ENCODE results near the gene ACOT9.

Gene ACOT9

GRCh38 chrX:23765868-23766267, 22.8 kb upstream of the ACOT9 start:
- Histone ChIP-seq H3K9me3 (ENCODE audit: control insufficient read depth, low read length) (no peaks in the 10 kb centered on the region), H3K36me3 (ENCODE audit: control insufficient read depth, insufficient read depth, low read length) (no peaks in the 10 kb centered on the region)

DNA sequence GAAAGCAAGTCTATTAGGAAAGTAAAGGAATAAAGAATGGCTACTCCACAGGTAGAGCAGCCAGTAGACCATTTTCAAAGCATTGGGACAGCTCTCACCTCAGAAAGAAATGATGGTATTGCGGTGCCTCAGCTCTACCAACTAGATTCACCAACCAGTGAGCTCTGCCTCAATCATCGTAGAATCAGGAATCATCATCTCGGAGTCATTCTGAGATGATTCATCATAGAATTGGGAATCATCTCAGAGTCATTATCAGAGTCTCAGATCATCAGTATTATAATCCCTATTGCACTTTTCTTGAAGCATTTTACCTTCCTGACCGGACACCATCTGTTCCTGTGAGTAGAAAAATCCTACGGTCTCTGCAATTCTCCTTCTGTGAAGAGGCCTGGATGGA, 22.4 kb upstream of the ACOT9 start:
- Histone ChIP-seq H3K36me3 (ENCODE audit: control insufficient read depth, insufficient read depth, low read length) (no peaks in the 10 kb centered on the region), H3K4me3 (ENCODE audit: insufficient read depth, low read depth, low read length) (no peak overlapping the region), H3K9me3 (ENCODE audit: control insufficient read depth, low read length) (no peaks in the 10 kb centered on the region), H3K4me1 (ENCODE audit: control insufficient read depth, insufficient read depth, low read length) (no peaks in the 10 kb centered on the region), H3K27ac (ENCODE audit: insufficient read depth, low read depth, low read length, poor library complexity, severe bottlenecking) (no peak overlapping the region), H3K27me3 (ENCODE audit: control insufficient read depth, insufficient read depth, low read length, poor library complexity, severe bottlenecking) (no peaks in the 10 kb centered on the region)
- 96 to 97% methylated on average over 5 of the region's 5 CpGs for WGBS, 2 experiments

More at GRCh38 chrX:23765868-23766267, 22.8 kb upstream of the ACOT9 start:
- Histone ChIP-seq H3K4me3 (ENCODE audit: insufficient read depth, low read depth, low read length) (no peak overlapping the region), H3K27me3 (ENCODE audit: control insufficient read depth, insufficient read depth, low read length, poor library complexity, severe bottlenecking) (no peaks in the 10 kb centered on the region), H3K4me1 (ENCODE audit: control insufficient read depth, insufficient read depth, low read length) (no peaks in the 10 kb centered on the region), H3K27ac (ENCODE audit: insufficient read depth, low read depth, low read length, poor library complexity, severe bottlenecking) (no peak overlapping the region)
- 95 to 97% methylated on average over 16 of the region's 16 CpGs for WGBS, 2 experiments

DNA sequence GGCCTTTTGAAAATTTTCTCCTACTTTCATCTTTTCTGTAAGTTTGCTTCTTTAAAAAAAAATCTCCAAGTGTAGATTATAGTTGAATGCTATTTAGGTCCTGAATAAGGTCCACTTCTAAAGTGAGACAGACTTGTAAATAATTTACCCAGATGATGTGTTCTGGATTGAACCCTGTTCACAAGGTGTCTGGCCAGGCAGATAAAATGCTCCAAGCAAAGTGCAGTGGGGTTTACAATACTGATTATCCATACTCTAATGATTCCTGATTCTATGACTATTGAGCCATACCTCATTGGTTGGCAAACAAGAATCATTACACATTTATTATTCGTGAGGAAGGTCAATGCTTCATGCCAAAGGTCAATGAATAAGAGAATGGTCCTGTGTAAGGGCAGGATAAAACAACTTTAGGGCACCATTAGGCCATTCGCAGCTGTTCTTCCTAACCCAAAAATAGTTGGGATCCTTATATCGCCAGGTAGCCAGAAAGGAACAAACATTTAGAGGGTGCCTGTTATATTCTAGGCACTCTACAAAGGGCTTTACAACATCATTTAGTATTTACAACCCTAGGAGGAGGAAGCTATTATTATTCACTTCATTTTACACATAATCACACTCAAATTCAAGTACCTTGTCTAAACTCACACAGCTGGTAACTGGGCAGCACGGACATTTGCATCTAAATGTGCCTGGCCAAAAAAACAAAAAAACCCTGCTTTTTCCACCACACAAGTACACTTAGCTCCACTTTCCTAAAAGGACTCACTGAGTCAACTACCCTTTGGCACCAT, 21.3 kb upstream of the ACOT9 start:
- WGBS, 2 experiments = 65 to 84% methylated on average over 3 to 4 of the region's 4 CpGs
- H3K27me3 ChIP-seq (ENCODE audit: control insufficient read depth, insufficient read depth, low read length, poor library complexity, severe bottlenecking) = no peaks in the 10 kb centered on the region
- H3K36me3 ChIP-seq (ENCODE audit: control insufficient read depth, insufficient read depth, low read length) = no peaks in the 10 kb centered on the region
- H3K4me3 ChIP-seq (ENCODE audit: insufficient read depth, low read depth, low read length) = no peak overlapping the region
- no peak overlapping the region for H3K27ac ChIP-seq (ENCODE audit: insufficient read depth, low read depth, low read length, poor library complexity, severe bottlenecking)
- H3K4me1 ChIP-seq (ENCODE audit: control insufficient read depth, insufficient read depth, low read length) = no peaks in the 10 kb centered on the region
- H3K9me3 ChIP-seq (ENCODE audit: control insufficient read depth, low read length) = no peaks in the 10 kb centered on the region

DNA sequence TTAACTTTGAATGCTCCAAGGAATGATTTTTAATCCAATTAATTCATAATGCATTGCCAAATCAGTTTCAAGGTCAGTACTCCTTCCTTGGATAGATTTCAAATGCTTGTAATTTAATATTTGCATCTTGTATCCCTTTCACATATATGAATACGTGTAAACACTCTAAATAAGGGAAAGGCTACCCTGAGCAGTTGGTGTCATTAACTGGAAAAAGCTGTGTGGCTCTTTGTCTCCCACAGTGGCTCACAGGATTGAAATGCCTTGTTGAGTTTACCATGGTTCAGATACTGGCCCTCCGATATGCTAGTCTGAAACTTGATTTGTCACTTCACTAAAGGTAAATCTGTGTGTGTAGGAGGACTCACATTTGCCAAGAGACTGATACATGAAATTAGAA, 16.7 kb upstream of the ACOT9 start:
- H3K27me3 ChIP-seq (ENCODE audit: control insufficient read depth, insufficient read depth, low read length, poor library complexity, severe bottlenecking) = no peaks in the 10 kb centered on the region
- H3K4me1 ChIP-seq (ENCODE audit: control insufficient read depth, insufficient read depth, low read length) = no peaks in the 10 kb centered on the region
- H3K4me3 ChIP-seq (ENCODE audit: insufficient read depth, low read depth, low read length) = no peak overlapping the region
- no peaks in the 10 kb centered on the region for H3K36me3 ChIP-seq (ENCODE audit: control insufficient read depth, insufficient read depth, low read length)
- H3K9me3 ChIP-seq (ENCODE audit: control insufficient read depth, low read length) = no peaks in the 10 kb centered on the region
- WGBS, 2 experiments = 83 to 94% methylated on average over 2 of the region's 2 CpGs
- no peak overlapping the region for H3K27ac ChIP-seq (ENCODE audit: insufficient read depth, low read depth, low read length, poor library complexity, severe bottlenecking)

DNA sequence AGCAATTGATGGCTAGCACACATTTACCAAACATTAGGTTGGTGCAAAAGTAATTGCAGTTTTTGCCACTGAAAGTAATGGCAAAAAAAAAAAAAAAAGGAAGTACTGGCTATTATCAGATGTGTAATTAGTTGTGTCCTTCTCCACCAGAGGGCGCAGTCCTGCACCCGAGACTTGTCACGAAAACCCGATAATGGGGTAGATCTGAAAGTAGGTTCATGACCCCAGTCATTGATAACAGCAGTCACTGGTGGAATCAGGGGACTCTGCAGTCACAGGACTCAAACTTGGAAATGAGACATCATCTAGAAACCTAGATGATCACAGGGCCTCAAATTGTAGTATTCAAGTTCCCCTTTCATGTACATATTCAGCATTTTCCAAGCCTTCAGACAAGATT, 13.1 kb upstream of the ACOT9 start:
- H3K4me3 ChIP-seq (ENCODE audit: insufficient read depth, low read depth, low read length) = no peak overlapping the region
- 5 to 9% methylated on average over 4 of the region's 4 CpGs for WGBS, 2 experiments
- H3K36me3 ChIP-seq (ENCODE audit: control insufficient read depth, insufficient read depth, low read length) = no peaks in the 10 kb centered on the region
- no peak overlapping the region for H3K27ac ChIP-seq (ENCODE audit: insufficient read depth, low read depth, low read length, poor library complexity, severe bottlenecking)
- H3K9me3 ChIP-seq (ENCODE audit: control insufficient read depth, low read length) = no peaks in the 10 kb centered on the region
- no peaks in the 10 kb centered on the region for H3K4me1 ChIP-seq (ENCODE audit: control insufficient read depth, insufficient read depth, low read length)
- no peaks in the 10 kb centered on the region for H3K27me3 ChIP-seq (ENCODE audit: control insufficient read depth, insufficient read depth, low read length, poor library complexity, severe bottlenecking)

DNA sequence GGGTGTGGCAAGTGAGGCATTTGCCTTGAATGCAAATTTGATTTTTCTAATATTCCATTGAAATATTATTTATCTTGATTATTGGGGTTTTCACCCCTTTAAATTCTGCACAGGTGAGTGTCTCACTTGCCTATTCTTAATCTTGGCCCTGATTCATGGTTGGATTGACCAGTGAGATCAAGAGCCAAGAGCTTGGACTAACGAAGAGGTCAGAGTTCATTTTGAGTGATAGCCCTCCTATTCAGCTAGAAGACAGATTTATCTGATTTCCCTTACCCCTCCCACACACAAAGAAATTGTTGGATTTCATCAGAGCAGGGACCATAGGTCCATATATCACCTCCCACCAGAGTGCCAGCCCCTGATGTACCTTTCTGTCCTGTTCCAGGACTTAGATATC, 11.6 kb upstream of the ACOT9 start:
- Histone ChIP-seq H3K27ac (ENCODE audit: insufficient read depth, low read depth, low read length, poor library complexity, severe bottlenecking) (no peak overlapping the region), H3K4me3 (ENCODE audit: insufficient read depth, low read depth, low read length) (no peak overlapping the region), H3K27me3 (ENCODE audit: control insufficient read depth, insufficient read depth, low read length, poor library complexity, severe bottlenecking) (no peaks in the 10 kb centered on the region), H3K4me1 (ENCODE audit: control insufficient read depth, insufficient read depth, low read length) (no peaks in the 10 kb centered on the region), H3K9me3 (ENCODE audit: control insufficient read depth, low read length) (no peaks in the 10 kb centered on the region), H3K36me3 (ENCODE audit: control insufficient read depth, insufficient read depth, low read length) (no peaks in the 10 kb centered on the region)
- WGBS, 2 experiments = 78 to 96% methylated on average over 1 of the region's 1 CpG

- H3K27ac ChIP-seq (ENCODE audit: insufficient read depth, low read depth, low read length, poor library complexity, severe bottlenecking) = no peak overlapping the region
- no peaks in the 10 kb centered on the region for H3K27me3 ChIP-seq (ENCODE audit: control insufficient read depth, insufficient read depth, low read length, poor library complexity, severe bottlenecking)
- WGBS, 2 experiments = 98 to 100% methylated on average over 1 to 2 of the region's 2 CpGs
- no peaks in the 10 kb centered on the region for H3K36me3 ChIP-seq (ENCODE audit: control insufficient read depth, insufficient read depth, low read length)
- H3K9me3 ChIP-seq (ENCODE audit: control insufficient read depth, low read length) = no peaks in the 10 kb centered on the region
- no peak overlapping the region for H3K4me3 ChIP-seq (ENCODE audit: insufficient read depth, low read depth, low read length)
- H3K4me1 ChIP-seq (ENCODE audit: control insufficient read depth, insufficient read depth, low read length) = no peaks in the 10 kb centered on the region
These were observed 9.8 kb upstream of the ACOT9 start for GRCh38 chrX:23752740-23753415.

DNA sequence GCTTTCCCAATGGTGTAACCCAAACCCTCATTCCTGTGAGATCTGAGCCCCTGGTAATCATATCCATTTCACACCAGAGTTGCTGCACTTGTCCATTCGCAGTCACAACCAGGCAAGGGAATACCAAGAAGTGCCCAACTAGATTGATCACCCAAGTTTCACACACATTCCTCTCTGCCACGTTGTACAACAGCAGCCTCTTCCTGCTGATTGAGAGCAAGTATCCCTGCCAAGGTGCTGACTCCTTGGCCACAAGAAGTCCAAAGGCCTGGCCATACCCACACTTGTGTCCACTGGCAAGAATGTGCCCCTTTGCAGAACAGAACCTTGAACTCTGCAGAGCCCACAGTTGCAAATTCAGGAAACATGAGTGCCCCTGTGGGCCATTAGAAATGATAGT, 6.5 kb upstream of the ACOT9 start:
- no peaks in the 10 kb centered on the region for H3K36me3 ChIP-seq (ENCODE audit: control insufficient read depth, insufficient read depth, low read length)
- WGBS, 2 experiments = 91 to 93% methylated on average over 2 of the region's 2 CpGs
- no peak overlapping the region for H3K4me3 ChIP-seq (ENCODE audit: insufficient read depth, low read depth, low read length)

DNA sequence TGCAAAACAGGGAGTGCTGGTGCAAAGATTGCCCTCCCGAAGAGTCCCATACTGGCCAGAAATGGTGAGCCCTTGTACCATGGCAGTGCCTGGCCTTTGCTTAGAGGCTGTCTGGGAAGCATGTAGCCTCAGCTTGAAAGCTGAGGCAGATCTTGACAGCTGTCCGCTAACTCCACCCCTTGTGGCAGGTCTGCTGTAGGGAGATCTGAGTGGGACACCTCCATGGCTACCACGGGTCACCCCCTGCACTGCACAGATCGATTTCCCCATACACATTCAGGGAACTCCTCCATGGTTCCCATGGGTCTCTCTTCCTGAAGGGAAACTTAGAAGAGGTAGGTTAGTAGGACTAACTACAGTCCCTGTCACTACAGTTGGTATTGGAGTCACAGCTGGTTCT, 6.1 kb upstream of the ACOT9 start:
- WGBS, 2 experiments = 89 to 94% methylated on average over 4 of the region's 4 CpGs
- H3K36me3 ChIP-seq (ENCODE audit: control insufficient read depth, insufficient read depth, low read length) = no peaks in the 10 kb centered on the region
- no peaks in the 10 kb centered on the region for H3K4me1 ChIP-seq (ENCODE audit: control insufficient read depth, insufficient read depth, low read length)
- no peaks in the 10 kb centered on the region for H3K9me3 ChIP-seq (ENCODE audit: control insufficient read depth, low read length)
- no peak overlapping the region for H3K4me3 ChIP-seq (ENCODE audit: insufficient read depth, low read depth, low read length)
- no peak overlapping the region for H3K27ac ChIP-seq (ENCODE audit: insufficient read depth, low read depth, low read length, poor library complexity, severe bottlenecking)
- H3K27me3 ChIP-seq (ENCODE audit: control insufficient read depth, insufficient read depth, low read length, poor library complexity, severe bottlenecking) = no peaks in the 10 kb centered on the region

More for the DNA sequence above, 6.5 kb upstream of the ACOT9 start:
- Histone ChIP-seq H3K9me3 (ENCODE audit: control insufficient read depth, low read length) (no peaks in the 10 kb centered on the region), H3K27me3 (ENCODE audit: control insufficient read depth, insufficient read depth, low read length, poor library complexity, severe bottlenecking) (no peaks in the 10 kb centered on the region), H3K27ac (ENCODE audit: insufficient read depth, low read depth, low read length, poor library complexity, severe bottlenecking) (no peak overlapping the region), H3K4me1 (ENCODE audit: control insufficient read depth, insufficient read depth, low read length) (no peaks in the 10 kb centered on the region)

- H3K27me3 ChIP-seq (ENCODE audit: control insufficient read depth, insufficient read depth, low read length, poor library complexity, severe bottlenecking) = no peaks in the 10 kb centered on the region
- no peaks in the 10 kb centered on the region for H3K36me3 ChIP-seq (ENCODE audit: control insufficient read depth, insufficient read depth, low read length)
- 89 to 100% methylated on average over 1 to 2 of the region's 3 CpGs for WGBS, 2 experiments
- no peak overlapping the region for H3K4me3 ChIP-seq (ENCODE audit: insufficient read depth, low read depth, low read length)
- no peaks in the 10 kb centered on the region for H3K9me3 ChIP-seq (ENCODE audit: control insufficient read depth, low read length)
- no peaks in the 10 kb centered on the region for H3K4me1 ChIP-seq (ENCODE audit: control insufficient read depth, insufficient read depth, low read length)
- no peak overlapping the region for H3K27ac ChIP-seq (ENCODE audit: insufficient read depth, low read depth, low read length, poor library complexity, severe bottlenecking)
These were observed 2.7 kb upstream of the ACOT9 start for GRCh38 chrX:23745786-23746185.
